Epidermal melanocyte (primary cell): ENCODE data around the gene CFAP97.
A peak's percentile ranks its signal among the peaks of the same experiment; 100 is the strongest.
"Not testable (repeated sequence)": the region's sequence is repeated elsewhere in the genome, so short reads cannot be mapped to it uniquely, and the experiment has no call there.

Experiments
- DNase-seq: peaks from one replicate; pipeline ENCODE4 v3.0.0; 2011; ENCODE audit warnings: low spot score; ENCODE audit not compliant: insufficient read length

CFAP97 gene

GRCh38 chr4:185142912-185143600 lies 60.7 kb downstream of the CFAP97 start, which contains the start of gene SLC25A4:
TSS of gene SLC25A4 (plus strand) at chr4:185143266. CDS start at chr4:185143373, 107 bp downstream.
- peak; percentile 74 for DNase-seq

GRCh38 chr4:185142564-185142911 lies 61.3 kb downstream of the CFAP97 start:
- DNase-seq = no peak

- no peak for DNase-seq
Observed at GRCh38 chr4:185141777-185142176, 62.0 kb downstream of the CFAP97 start.

GRCh38 chr4:185139736-185140135 lies 64.1 kb downstream of the CFAP97 start:
- no peak for DNase-seq

- no peak for DNase-seq
Observed at GRCh38 chr4:185138161-185138560, 65.6 kb downstream of the CFAP97 start.

GRCh38 chr4:185137233-185137925 lies 66.4 kb downstream of the CFAP97 start:
- no peak for DNase-seq

GRCh38 chr4:185134307-185134869 lies 69.4 kb downstream of the CFAP97 start:
- peak; percentile 71 for DNase-seq

- DNase-seq = no peak
Observed at GRCh38 chr4:185128272-185129119, 75.3 kb downstream of the CFAP97 start.

- no peak for DNase-seq
Observed at GRCh38 chr4:185127021-185127925, 76.5 kb downstream of the CFAP97 start.

GRCh38 chr4:185124006-185124405 lies 79.8 kb downstream of the CFAP97 start:
- no peak for DNase-seq

GRCh38 chr4:185122681-185123345 lies 81.0 kb downstream of the CFAP97 start:
- no peak for DNase-seq

- DNase-seq = no peak
Observed at GRCh38 chr4:185120631-185120946, 83.2 kb downstream of the CFAP97 start.

GRCh38 chr4:185119927-185120630 lies 83.7 kb downstream of the CFAP97 start:
- no peak for DNase-seq

- not testable (repeated sequence) for DNase-seq
Observed at GRCh38 chr4:185119467-185119866, 84.3 kb downstream of the CFAP97 start.

GRCh38 chr4:185118876-185119275 lies 84.9 kb downstream of the CFAP97 start:
- DNase-seq = no peak

- no peak for DNase-seq
Observed at GRCh38 chr4:185117300-185117934, 86.4 kb downstream of the CFAP97 start.

GRCh38 chr4:185115827-185116232 lies 88.0 kb downstream of the CFAP97 start:
- DNase-seq = no peak

- DNase-seq = no peak
Observed at GRCh38 chr4:185113340-185113739, 90.5 kb downstream of the CFAP97 start.

- DNase-seq = peak; percentile 63
Observed at GRCh38 chr4:185112104-185112503, 91.7 kb downstream of the CFAP97 start.
